Measurements from ENCODE around the gene CLEC16A.

CLEC16A gene

DNA sequence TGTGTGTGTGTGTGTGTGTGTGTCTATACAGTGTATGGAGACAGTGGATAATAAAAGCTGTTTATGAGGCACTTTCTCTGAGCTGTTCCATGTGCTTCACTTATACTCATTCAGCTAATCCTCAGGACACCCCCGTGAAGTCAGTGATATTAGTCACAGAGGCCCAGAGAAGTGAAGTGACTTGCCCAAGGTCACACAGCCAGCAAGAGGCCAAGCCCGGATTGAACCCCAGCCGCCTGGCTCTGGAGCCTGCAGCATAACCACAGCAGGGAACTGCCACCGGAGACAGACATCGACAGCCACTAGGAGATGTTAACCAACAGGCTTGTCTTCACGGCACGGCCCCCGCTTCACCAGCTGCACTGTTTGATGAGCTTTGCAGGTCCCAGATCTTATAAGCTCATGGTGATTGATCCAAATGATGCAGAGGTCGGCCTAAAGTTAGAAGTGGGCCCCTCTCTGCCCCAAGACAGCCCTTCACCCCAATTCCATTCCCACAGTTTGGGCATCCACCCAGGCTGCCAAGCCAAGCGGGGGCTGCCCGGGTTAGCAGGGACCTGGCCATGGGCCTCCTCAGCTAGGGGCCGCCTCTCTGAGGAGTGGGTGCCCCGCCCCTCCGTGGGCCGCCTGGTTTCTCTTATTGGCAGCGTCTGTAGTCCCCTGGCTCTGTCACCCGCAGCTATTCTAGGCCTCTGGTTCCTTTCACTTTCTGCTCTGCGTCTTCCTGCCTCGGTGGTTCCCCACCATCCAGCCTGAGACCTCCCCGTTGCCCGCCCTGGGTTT lies 280.7 kb downstream of the CLEC16A start:
- Histone ChIP-seq H3K4me1 (ENCODE audit: control insufficient read depth in 5 of 5, insufficient read depth in 5 of 5, low read length in 5 of 5) (peaks cover 0 to 20% (median 14%) of the 10 kb centered on the region in 5 donors), H3K27ac (ENCODE audit: low read depth, low read length) (no peak overlapping the region), H3K36me3 (ENCODE audit: control insufficient read depth in 5 of 5, insufficient read depth in 5 of 5, low read length in 5 of 5) (no peaks in the 10 kb centered on the region), H3K27me3 (ENCODE audit: control insufficient read depth in 5 of 5, insufficient read depth in 4 of 5, low read length in 5 of 5) (no peaks in the 10 kb centered on the region), H3K9ac (ENCODE audit: low read length in 5 of 5) (peak overlapping the region in 1 of 5 donors; percentile 39), H3K9me3 (ENCODE audit: control insufficient read depth in 5 of 5, low read length in 5 of 5) (no peaks in the 10 kb centered on the region), H3K4me3 (ENCODE audit: low read depth in 1 of 5, low read length in 5 of 5) (peak overlapping the region in 1 of 5 donors; percentile 44)

DNA sequence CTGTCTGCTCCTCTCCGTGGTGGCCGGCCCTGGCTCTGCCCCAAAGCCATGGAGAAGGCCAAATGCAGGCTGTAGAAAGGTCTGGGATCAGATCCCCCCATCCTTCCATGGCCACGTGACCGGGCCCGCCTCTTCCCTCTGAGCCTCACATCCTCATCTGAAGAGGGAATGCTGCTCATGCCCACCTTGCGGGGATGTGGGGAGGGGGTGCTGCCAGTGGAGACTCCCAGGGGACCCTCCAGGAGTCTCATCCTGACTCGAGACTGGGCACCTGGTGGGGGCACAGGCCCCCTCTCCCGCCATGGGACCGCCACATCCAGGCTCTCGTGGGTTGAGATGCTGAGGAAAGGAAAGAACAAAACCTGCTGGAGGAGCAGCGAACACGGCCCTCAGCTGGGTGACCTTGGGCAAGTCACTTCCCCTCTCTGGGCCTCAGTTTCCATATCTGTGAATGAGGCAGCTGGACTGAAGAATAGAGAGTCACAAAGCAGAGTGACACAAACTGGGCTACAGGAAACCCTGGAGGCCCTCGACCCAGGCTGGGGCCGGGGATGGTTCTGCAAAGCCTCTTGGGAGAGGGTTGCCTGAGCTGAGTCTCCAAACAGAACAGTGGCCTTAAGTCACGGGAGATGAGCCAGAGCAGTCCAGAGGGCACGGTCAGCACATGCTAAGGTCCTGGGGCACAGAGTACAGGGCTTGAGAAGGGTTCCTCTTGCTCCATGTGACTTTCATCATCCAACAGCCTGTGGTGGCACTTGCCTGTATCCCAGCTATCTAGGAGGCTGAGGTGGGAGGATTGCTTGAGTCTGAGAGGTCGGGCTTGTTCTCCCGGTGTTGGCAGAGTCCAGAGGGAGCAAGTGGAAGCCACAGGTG lies 281.5 kb downstream of the CLEC16A start:
- Histone ChIP-seq H3K4me3 (ENCODE audit: low read depth in 1 of 5, low read length in 5 of 5) (peak overlapping the region in 1 of 5 donors; percentile 44), H3K27me3 (ENCODE audit: control insufficient read depth in 5 of 5, insufficient read depth in 4 of 5, low read length in 5 of 5) (no peaks in the 10 kb centered on the region), H3K36me3 (ENCODE audit: control insufficient read depth in 5 of 5, insufficient read depth in 5 of 5, low read length in 5 of 5) (no peaks in the 10 kb centered on the region), H3K4me1 (ENCODE audit: control insufficient read depth in 5 of 5, insufficient read depth in 5 of 5, low read length in 5 of 5) (peaks cover 0 to 20% (median 14%) of the 10 kb centered on the region in 5 donors), H3K9me3 (ENCODE audit: control insufficient read depth in 5 of 5, low read length in 5 of 5) (no peaks in the 10 kb centered on the region), H3K9ac (ENCODE audit: low read length in 5 of 5) (no peak overlapping the region), H3K27ac (ENCODE audit: low read depth, low read length) (no peak overlapping the region)

DNA sequence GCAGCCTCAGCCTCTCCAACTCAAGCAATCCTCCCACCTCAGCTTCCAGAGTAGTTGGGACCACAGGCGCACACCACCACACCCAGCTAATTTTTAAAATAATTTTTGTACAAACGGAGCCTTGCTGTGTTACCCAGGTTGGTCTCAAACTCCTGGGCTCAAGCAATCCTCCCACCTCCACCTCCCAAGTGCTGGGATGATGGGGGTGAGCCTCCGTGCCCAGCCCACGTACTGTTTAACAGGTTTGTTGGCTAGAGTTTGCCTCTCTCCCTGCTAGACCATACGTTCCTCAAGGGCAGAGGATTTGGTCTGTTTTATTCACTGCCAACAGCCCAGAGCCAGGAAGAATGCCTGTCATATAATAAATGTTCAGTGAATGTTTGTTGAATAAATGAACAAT lies 285.1 kb downstream of the CLEC16A start:
- Histone ChIP-seq H3K4me3 (ENCODE audit: low read depth in 1 of 5, low read length in 5 of 5) (no peak overlapping the region), H3K4me1 (ENCODE audit: control insufficient read depth in 5 of 5, insufficient read depth in 5 of 5, low read length in 5 of 5) (peaks cover 0 to 22% (median 8%) of the 10 kb centered on the region in 5 donors), H3K27ac (ENCODE audit: low read depth, low read length) (no peak overlapping the region), H3K27me3 (ENCODE audit: control insufficient read depth in 5 of 5, insufficient read depth in 4 of 5, low read length in 5 of 5) (peaks cover 0 to 7% (median 3%) of the 10 kb centered on the region in 5 donors), H3K9me3 (ENCODE audit: control insufficient read depth in 5 of 5, low read length in 5 of 5) (no peaks in the 10 kb centered on the region), H3K9ac (ENCODE audit: low read length in 5 of 5) (no peak overlapping the region), H3K36me3 (ENCODE audit: control insufficient read depth in 5 of 5, insufficient read depth in 5 of 5, low read length in 5 of 5) (no peaks in the 10 kb centered on the region)

DNA sequence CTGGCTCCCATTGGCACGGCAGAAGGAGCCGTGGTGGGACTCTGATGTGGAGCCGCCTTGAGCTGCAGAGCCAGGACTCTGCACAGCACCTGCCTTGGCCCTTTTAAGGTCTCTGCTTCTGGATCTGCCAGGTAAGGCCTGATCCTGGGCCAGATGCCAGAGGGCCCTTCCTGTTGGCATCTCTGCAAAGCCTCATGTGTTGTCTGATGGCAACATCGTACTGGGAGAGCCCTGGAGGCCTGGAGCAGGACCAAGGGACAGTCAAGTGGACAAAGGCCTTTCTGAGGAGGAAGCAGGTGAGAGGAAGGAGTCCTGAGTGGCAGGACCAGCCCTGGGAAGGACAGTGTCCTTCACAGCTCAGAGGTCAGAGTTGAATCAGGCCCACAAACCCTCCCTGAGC lies 285.5 kb downstream of the CLEC16A start:
- Histone ChIP-seq H3K4me1 (ENCODE audit: control insufficient read depth in 5 of 5, insufficient read depth in 5 of 5, low read length in 5 of 5) (peaks cover 0 to 18% (median 7%) of the 10 kb centered on the region in 5 donors), H3K9me3 (ENCODE audit: control insufficient read depth in 5 of 5, low read length in 5 of 5) (no peaks in the 10 kb centered on the region), H3K27me3 (ENCODE audit: control insufficient read depth in 5 of 5, insufficient read depth in 4 of 5, low read length in 5 of 5) (peaks cover 0 to 7% (median 3%) of the 10 kb centered on the region in 5 donors), H3K36me3 (ENCODE audit: control insufficient read depth in 5 of 5, insufficient read depth in 5 of 5, low read length in 5 of 5) (no peaks in the 10 kb centered on the region), H3K9ac (ENCODE audit: low read length in 5 of 5) (no peak overlapping the region), H3K4me3 (ENCODE audit: low read depth in 1 of 5, low read length in 5 of 5) (no peak overlapping the region), H3K27ac (ENCODE audit: low read depth, low read length) (no peak overlapping the region)

- Histone ChIP-seq H3K36me3 (ENCODE audit: control insufficient read depth in 5 of 5, insufficient read depth in 5 of 5, low read length in 5 of 5) (no peaks in the 10 kb centered on the region), H3K9ac (ENCODE audit: low read length in 5 of 5) (no peak overlapping the region), H3K27me3 (ENCODE audit: control insufficient read depth in 5 of 5, insufficient read depth in 4 of 5, low read length in 5 of 5) (peaks cover 0 to 7% (median 3%) of the 10 kb centered on the region in 5 donors), H3K27ac (ENCODE audit: low read depth, low read length) (no peak overlapping the region), H3K4me1 (ENCODE audit: control insufficient read depth in 5 of 5, insufficient read depth in 5 of 5, low read length in 5 of 5) (peaks cover 0 to 9% (median 0%) of the 10 kb centered on the region in 5 donors), H3K4me3 (ENCODE audit: low read depth in 1 of 5, low read length in 5 of 5) (no peak overlapping the region), H3K9me3 (ENCODE audit: control insufficient read depth in 5 of 5, low read length in 5 of 5) (no peaks in the 10 kb centered on the region)
Measured at GRCh38 chr16:11231367-11231970, 287.1 kb downstream of the CLEC16A start.

All from subcutaneous abdominal adipose tissue (tissue), 5 donors.